ENCODE measurements around the gene CHMP2B.
"Not testable (repeated sequence)": the region's sequence is repeated elsewhere in the genome, so short reads cannot be mapped to it uniquely, and the experiment has no call there.

CHMP2B gene

DNA sequence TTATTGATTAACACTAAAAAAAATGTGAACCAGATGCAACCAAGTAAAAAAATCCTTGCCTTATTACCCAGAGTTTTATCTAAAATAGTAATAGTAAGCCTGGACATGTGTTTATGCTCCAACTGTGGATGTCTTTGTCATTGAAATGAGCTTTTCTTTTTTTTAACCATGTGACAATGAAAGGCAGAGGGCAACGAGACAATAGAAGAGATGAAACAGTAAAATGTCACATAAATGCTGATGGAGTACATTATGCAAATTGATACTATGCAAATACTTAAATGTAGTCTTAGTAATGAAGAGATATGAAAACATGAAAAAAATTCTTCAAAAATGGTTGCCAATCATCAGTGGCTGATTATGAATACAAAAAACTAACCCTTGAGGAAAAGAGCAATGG, 20.5 kb upstream of the CHMP2B start:
- H3K4me3 ChIP-seq (ENCODE audit: low read length) = no peak overlapping the region

DNA sequence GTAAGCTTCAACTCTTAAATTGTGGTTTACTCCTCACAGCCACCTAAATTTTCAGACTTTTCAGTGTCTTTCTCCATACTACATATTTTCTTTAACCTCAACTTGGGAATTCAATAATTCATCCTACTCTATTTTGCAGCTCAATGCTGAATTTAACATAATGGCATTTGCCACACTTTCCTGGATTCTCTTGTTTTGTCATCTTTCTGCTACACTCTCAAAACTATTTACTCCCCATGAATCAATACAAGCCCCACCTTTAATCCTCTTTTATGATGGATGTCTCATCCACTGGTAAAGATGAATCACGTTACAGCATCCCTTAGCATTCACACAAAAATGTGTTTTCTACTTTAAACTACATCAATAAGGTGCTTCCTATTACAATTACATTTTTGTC, 19.6 kb upstream of the CHMP2B start:
- TF ChIP-seq ZNF274 (IDR thresholded peaks at IDR 0.05; ENCODE audit: low read depth, low read length) = no peak
- H3K4me3 ChIP-seq (ENCODE audit: low read length) = no peak overlapping the region

More for the DNA sequence above, 20.5 kb upstream of the CHMP2B start:
- TF ChIP-seq ZNF274 (IDR thresholded peaks at IDR 0.05; ENCODE audit: low read depth, low read length) = no peak

DNA sequence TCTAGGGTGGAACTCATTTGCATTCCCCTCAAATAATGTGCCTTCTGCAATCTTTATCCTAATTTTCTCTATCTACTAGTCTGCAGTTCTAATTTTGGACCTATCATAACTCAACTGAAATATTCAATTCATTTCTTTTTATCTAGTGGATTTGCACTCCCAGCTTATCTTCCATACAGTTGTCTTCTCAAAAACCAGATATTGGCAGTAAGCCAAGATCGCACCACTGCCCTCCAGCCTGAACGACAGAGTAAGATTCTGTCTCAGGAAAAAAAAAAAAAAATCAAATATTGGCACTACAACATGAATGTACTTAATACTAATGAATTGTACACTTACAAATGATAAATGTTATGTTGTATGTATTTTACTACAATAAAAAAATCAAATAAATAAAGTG, 18.0 kb upstream of the CHMP2B start:
- H3K4me3 ChIP-seq (ENCODE audit: low read length) = no peak overlapping the region
- no peak for TF ChIP-seq ZNF274 (IDR thresholded peaks at IDR 0.05; ENCODE audit: low read depth, low read length)

DNA sequence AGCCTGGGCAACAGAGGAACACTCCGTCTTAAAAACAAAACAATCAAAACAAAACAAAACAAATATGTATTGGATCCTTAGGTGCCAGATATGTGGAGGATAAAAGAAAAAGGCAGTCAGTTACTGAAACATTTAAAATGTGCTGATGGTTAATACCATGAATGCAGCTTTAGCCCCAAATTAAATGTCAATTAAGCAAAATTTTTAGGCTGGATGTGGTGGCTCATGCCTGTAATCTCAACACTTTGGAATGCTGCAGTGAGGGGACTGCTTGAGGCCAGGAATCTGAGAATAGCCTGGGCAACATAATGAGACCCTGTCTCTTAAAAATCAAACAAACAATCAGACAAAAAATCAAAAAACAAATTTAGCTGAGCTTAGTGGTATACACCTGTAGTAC, 8.5 kb upstream of the CHMP2B start:
- TF ChIP-seq ZNF274 (IDR thresholded peaks at IDR 0.05; ENCODE audit: low read depth, low read length) = no peak
- no peak overlapping the region for H3K4me3 ChIP-seq (ENCODE audit: low read length)

DNA sequence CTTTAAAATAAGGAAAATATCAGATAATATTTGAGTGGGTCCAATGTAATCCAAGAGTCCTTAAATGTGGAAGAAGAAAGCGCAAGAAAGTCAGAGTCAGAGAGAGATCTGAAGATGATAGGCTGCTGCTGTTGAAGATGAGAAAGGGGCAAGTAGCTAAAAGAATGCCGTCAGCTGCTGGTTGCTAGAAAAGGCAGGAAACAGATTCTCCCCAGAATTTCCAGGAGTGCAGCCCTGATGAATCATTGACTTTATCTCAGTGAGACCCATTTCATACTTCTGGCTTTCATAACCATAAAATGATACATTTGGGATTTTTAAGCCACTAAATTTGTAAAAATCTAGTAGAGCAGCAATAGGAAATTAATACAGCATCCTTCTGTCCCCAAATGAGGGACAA, 7.5 kb upstream of the CHMP2B start:
- no peak for TF ChIP-seq ZNF274 (IDR thresholded peaks at IDR 0.05; ENCODE audit: low read depth, low read length)

DNA sequence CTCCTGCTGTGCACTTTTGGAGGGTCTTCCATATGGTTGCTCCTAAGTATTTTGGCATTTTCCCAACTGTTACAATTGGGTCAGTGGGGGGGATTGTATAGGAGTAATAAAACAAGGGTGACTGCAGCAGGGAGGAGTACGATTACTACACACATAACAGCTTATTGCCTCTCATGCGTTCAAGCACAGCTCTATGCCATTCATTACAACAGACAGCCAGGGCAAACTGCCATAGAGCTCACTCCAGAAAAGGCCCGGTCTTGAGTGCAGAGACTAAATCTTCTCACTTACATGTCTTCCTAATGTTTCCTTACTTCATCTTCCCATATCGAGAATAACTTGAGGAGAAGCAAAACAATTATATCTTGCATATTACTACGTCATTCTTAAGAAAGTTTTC, 1.4 kb upstream of the CHMP2B start:
- no peak for TF ChIP-seq ZNF274 (IDR thresholded peaks at IDR 0.05; ENCODE audit: low read depth, low read length)
- H3K4me3 ChIP-seq (ENCODE audit: low read length) = no peak overlapping the region

More for the DNA sequence above, 7.5 kb upstream of the CHMP2B start:
- no peak overlapping the region for H3K4me3 ChIP-seq (ENCODE audit: low read length)

DNA sequence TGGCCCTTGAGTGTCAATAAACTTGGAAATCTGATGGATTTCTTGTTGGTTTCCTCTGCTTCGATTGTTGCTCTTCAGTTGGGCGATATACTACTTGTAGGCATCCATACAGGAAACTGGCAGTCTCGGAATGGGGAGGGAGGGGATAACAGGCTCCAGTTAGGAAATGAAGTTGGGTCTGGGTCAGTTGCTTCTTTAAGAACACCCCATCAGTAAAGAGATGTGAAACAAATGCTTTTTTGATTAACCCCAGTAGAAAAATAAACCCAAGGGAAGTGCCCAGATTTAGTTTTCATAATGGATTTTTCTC, 681 bp downstream of the CHMP2B start:
- peak overlapping the region; percentile 77 for H3K4me3 ChIP-seq (ENCODE audit: low read length)
- no peak for TF ChIP-seq ZNF274 (IDR thresholded peaks at IDR 0.05; ENCODE audit: low read depth, low read length)

DNA sequence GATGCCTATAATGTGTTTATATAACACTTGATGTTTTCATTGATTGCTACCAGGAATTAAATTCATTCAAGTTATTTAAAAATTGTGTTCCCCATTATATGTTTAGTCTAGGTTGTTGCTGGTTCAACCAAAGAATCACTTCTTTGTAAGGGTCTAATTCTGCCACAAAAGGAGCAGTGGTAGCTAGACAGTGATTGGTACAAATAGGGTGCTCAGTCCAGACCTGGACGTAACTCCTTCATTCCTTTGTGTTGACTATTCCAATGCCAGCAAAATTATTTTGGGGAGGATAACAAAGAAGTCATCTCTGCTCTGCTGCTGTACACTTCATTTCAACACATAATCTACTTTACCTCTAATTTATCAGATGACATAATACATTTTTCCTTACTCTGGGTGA, 1.2 kb downstream of the CHMP2B start:
- peak overlapping the region; percentile 77; the same call in 1 of the 2 replicates for H3K4me3 ChIP-seq (ENCODE audit: low read length)
- no peak for TF ChIP-seq ZNF274 (IDR thresholded peaks at IDR 0.05; ENCODE audit: low read depth, low read length)

DNA sequence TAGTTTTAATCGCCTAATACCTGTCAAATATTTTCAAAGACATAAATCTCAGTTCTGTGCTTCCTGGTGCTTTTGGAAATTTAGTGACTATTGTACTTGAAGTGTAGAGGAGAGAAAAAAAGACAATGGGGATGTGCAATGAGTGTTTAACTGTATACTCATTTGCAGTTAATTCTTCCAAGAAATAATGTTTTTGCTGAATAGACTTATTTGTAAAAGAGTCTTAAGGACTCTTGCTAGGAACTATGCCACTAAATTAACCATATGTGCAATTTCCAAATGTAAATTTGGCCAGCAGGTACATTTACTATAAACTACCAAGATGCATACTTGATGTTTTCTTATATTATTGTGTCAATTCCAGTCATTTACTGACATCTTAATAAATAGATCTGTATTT, 2.0 kb downstream of the CHMP2B start:
- no peak overlapping the region for H3K4me3 ChIP-seq (ENCODE audit: low read length)
- TF ChIP-seq ZNF274 (IDR thresholded peaks at IDR 0.05; ENCODE audit: low read depth, low read length) = no peak

DNA sequence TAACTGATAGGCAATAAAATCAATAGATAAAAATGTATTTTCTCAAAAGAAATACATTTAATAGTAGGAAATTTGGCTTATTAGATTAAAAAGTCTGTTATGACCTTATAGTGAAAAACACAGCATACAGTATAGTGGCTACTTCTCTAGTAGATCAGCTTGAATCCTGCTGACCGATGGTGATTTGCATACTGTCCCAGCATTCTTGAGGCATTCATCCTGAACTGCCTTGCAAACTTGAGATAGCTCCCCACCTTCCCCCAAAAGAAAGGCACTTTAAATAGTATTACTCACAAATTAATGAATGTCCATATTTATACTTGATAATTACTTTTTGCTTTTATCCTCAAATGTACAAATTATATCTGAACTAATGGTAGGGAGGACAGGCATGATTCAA, 6.7 kb downstream of the CHMP2B start:
- H3K4me3 ChIP-seq (ENCODE audit: low read length) = no peak overlapping the region
- TF ChIP-seq ZNF274 (IDR thresholded peaks at IDR 0.05; ENCODE audit: low read depth, low read length) = no peak

DNA sequence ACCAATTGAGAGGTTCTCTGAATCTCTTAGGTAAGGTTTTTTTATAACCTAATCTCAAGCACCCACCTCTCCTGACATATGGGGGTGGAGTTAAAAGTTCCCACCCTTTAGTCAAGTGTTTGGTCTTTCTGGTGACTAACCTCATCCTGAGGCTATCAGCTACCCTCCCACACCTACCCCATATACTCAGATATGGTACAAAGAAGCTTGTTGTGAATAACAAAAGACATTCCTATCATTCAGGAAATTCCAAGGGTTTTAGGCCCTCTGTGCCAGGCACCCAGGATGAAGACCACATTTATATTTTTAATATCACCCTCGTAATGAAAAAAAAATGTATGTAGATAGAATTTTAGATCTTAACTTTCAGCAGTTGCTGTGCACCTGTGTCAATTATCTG, 9.0 kb downstream of the CHMP2B start:
- no peak overlapping the region for H3K4me3 ChIP-seq (ENCODE audit: low read length)
- no peak for TF ChIP-seq ZNF274 (IDR thresholded peaks at IDR 0.05; ENCODE audit: low read depth, low read length)

DNA sequence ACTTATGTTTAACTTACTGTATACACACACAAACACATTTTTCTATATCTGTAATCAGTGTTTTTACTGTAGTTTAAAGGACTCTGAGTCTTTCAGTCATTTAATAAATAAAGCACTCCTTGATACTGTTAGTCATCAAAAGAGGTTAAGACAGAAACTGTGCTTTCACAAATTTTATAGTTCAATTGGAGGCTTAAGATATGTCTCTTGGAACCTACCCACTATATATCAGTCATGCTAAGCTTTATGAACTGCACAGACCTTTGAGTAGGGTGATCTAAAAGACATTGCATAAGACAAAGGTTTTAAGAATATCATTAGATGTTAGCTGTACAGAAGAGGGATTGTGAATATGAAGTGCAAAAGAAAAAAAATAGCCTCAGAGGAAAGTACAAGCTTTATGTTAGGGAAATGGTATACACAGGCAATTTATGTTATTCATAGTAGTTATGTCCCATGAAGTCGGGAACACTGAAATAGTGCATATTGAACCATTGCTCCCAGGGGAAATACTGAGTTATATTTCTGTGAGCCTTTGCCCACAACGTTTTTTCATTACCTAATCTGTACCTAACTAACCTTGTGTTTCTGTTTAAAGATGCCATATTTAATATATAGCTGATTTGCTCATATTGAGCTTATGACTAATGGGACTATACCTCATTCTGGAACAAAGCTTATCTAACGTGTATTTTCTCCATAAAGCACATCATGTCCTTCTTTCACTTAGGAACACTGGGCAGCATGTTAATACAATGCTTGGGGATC, 19.7 kb downstream of the CHMP2B start:
- no peak overlapping the region for H3K4me3 ChIP-seq (ENCODE audit: low read length)
- no peak for TF ChIP-seq ZNF274 (IDR thresholded peaks at IDR 0.05; ENCODE audit: low read depth, low read length)

DNA sequence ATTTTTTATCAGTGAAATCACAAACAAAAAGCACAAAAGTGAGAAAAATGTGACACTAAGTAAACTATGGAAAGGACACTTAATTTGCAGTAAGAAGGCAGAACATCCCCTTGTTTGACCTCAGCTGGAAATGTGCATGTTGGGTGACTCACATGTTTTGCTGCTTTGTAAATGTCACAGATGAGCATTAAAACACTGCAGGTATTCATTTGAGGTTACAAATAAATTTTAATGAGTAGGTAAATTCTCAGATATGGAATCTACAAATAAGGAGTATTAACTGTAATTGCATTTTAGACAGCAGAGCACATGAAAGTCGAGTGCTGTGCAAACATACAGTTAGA, 20.3 kb downstream of the CHMP2B start:
- H3K4me3 ChIP-seq (ENCODE audit: low read length) = no peak overlapping the region
- no peak for TF ChIP-seq ZNF274 (IDR thresholded peaks at IDR 0.05; ENCODE audit: low read depth, low read length)

DNA sequence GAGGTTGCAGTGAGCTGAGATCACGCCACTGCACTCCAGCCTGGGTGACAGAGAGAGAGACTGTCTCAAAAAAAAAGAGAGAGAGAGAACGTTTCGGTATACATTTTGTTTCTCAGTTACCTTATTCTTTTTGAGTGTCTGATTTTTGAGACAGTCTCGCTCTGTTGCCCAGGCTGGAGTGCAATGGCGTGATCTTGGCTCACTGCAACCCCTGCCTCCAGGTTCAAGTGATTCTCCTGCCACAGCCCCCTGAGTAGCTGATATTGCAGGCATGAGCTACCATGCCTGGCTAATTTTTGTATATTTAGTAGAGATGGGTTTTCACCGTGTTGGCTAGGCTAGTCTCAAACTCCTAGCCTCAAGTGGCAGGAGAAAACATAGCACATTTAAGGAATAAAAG, 21.1 kb downstream of the CHMP2B start:
- H3K4me3 ChIP-seq (ENCODE audit: low read length) = not testable (repeated sequence)

DNA sequence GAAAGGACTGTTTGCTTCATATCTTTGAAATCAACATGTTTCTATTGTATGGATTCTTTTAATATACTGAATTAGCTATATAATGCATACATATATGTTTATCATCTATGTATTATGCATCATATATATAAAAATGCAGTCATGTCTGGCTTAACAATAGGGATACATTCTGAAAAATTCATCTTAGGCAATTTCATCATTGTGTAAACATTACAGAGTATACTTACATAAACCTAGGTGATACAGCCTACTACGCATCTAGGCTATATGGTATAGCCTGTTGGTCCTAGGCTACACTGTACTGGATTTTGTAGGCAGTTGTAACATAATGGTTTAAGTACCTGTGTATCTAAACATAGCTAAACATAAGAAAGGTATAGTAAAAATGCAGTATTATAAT, 21.7 kb downstream of the CHMP2B start:
- TF ChIP-seq ZNF274 (IDR thresholded peaks at IDR 0.05; ENCODE audit: low read depth, low read length) = no peak
- no peak overlapping the region for H3K4me3 ChIP-seq (ENCODE audit: low read length)

DNA sequence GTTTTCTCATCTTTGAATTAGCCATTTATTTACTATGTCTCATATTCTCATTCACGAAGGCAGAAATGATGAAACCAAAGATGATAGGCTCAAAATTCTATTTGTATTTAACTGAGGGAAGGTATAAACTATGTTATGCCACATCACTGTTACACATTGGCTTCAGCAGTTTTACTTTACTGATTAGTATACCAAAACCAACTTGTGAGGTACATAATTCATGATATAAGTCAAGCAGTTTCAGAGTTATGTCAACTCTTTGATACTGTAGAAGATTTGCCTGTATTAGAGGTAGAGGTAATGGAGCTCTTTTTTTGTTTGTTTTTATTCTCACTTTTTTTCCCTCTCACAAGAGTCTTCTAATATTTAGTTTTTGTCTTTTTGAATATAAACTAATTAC, 22.9 kb downstream of the CHMP2B start:
- TF ChIP-seq ZNF274 (IDR thresholded peaks at IDR 0.05; ENCODE audit: low read depth, low read length) = no peak
- H3K4me3 ChIP-seq (ENCODE audit: low read length) = no peak overlapping the region

All from GM08714 (cell line).